Colonic mucosa (tissue), 4 donors: ENCODE results near the gene GALNT9. TPM values are rescaled to one million over a fixed set of nuclear protein-coding genes. Genes with fewer than 3 reads are reported as not detected.

Experiments
- DNase-seq: peaks from one replicate; pipeline ENCODE4 v3.0.0-alpha.2; 2020
- H3K27ac ChIP-seq: fragments of 200-600 bp; one replicate; pipeline ENCODE4 v1.8.0; 2021
- H3K27me3 ChIP-seq: fragments of 200-600 bp; one replicate; pipeline ENCODE4 v1.8.0; 2021
- H3K36me3 ChIP-seq: fragments of 200-600 bp; one replicate; pipeline ENCODE4 v1.8.0; 2021
- H3K4me1 ChIP-seq: fragments of 200-600 bp; one replicate; pipeline ENCODE4 v1.8.0; 2021; ENCODE audit warnings: mild to moderate bottlenecking
- H3K4me3 ChIP-seq: fragments of 200-600 bp; one replicate; pipeline ENCODE4 v1.8.0; 2021
- H3K9ac ChIP-seq, 2 donors: one replicate each; pipeline ENCODE4 v1.7.0; 2013; ENCODE audit warnings: control low read depth in 2 of 2, low read depth in 2 of 2, low read length in 2 of 2
- H3K9me3 ChIP-seq: fragments of 200-600 bp; one replicate; pipeline ENCODE4 v1.8.0; 2021
- intact Hi-C: fragments of 100-400 bp; cut with DNase I; formaldehyde crosslinking; loops from one replicate; pipeline ENCODE4 v1.14.1; 2022
- total RNA-seq, 2 donors: library from RNA; stranded (reverse); fragmentation: NEBNext Ultra II Directional in 1 of 2; extraction: Animal tissue kit (Norgen Biotek cat#: 25700) in 1 of 2; gene quantifications; one replicate each; pipeline ENCODE4 v1.2.1, GENCODE V29; 2021
- TF ChIP-seq, protein P1 (sequence below): fragments of 200-600 bp; IDR thresholded peaks from one replicate; pipeline ENCODE4 v1.8.0; 2022; ENCODE audit warnings: antibody characterized with exemption, mild to moderate bottlenecking
- donor health status: healthy.
- donor health status: DM: no; HTN: no; CAD: no.
- donor health status: DM: no; HTN: no; CAD: no.

GALNT9 gene
- total RNA-seq, 2 donors from 2014 or later, result 0.45 TPM; not detected in 1

DNA sequence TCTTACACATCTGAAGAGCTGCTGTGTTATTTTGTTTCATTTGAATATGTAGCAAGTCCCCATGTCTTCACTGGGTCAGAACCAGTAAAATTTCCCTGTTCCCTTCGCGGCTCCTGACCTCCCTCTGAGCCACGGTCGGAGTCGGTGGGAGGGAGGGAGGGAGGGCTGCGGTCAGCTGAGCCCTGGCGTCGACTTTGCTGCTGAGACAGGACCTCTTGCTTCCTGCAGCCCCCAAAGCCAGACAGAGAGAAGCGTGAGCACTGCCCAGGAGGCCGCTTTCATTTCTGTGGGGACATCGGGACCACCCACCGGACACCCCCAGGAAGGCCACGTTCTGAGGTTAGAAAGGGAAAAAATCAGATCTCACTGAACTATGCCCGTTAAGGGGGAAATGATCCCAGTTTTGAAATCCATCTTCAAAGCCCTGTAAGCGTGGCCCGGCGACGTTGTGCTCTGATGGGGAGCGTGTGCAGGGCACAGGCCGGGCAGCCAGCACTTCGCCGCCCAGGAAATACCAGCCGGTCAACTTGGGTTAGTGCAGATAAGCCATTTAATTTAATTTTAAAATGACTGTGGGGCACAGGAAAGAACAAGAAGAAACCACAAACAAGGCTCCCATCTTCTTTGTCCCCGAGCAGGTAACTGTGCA lies 143.1 kb downstream of the GALNT9 start:
- Histone ChIP-seq H3K9me3 (no peaks in the 10 kb centered on the region), H3K4me3 (no peak overlapping the region), H3K36me3 (no peaks in the 10 kb centered on the region), H3K27ac (no peak overlapping the region), H3K4me1 (peaks cover 6% of the 10 kb centered on the region), H3K9ac (no peak overlapping the region), H3K27me3 (no peaks in the 10 kb centered on the region)
- no peak for DNase-seq
- TF ChIP-seq, protein P1, sequence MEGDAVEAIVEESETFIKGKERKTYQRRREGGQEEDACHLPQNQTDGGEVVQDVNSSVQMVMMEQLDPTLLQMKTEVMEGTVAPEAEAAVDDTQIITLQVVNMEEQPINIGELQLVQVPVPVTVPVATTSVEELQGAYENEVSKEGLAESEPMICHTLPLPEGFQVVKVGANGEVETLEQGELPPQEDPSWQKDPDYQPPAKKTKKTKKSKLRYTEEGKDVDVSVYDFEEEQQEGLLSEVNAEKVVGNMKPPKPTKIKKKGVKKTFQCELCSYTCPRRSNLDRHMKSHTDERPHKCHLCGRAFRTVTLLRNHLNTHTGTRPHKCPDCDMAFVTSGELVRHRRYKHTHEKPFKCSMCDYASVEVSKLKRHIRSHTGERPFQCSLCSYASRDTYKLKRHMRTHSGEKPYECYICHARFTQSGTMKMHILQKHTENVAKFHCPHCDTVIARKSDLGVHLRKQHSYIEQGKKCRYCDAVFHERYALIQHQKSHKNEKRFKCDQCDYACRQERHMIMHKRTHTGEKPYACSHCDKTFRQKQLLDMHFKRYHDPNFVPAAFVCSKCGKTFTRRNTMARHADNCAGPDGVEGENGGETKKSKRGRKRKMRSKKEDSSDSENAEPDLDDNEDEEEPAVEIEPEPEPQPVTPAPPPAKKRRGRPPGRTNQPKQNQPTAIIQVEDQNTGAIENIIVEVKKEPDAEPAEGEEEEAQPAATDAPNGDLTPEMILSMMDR, result no peak
- intact Hi-C loops, result no loop called here

DNA sequence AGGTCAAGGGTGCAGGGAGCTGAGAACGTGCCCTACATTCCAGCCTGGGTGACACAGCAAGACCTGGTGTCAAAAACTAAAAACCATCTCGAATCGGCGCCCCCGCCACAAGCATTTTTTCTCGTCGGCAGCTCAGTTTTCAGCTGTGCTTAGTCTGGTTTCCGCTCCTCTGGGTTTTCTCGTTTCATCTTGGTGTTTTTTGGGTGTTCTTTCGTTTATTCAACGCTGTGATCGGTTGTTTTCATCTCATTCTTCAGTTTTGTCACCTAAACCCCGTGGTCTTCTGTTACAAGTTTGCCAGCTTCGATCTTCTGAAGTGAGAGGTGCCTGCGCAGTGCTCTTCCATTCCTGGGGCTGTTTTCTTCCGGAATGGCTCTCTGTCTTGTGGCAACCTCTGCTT lies 143.7 kb downstream of the GALNT9 start:
- no peaks in the 10 kb centered on the region for H3K9me3 ChIP-seq
- H3K4me3 ChIP-seq, result no peak overlapping the region
- TF ChIP-seq, protein P1, result no peak
- no peaks in the 10 kb centered on the region for H3K27me3 ChIP-seq
- H3K4me1 ChIP-seq, result peaks cover 6% of the 10 kb centered on the region
- DNase-seq, result no peak
- H3K9ac ChIP-seq, result no peak overlapping the region
- intact Hi-C loops, result no loop called here
- H3K36me3 ChIP-seq, result no peaks in the 10 kb centered on the region
- H3K27ac ChIP-seq, result no peak overlapping the region

DNA sequence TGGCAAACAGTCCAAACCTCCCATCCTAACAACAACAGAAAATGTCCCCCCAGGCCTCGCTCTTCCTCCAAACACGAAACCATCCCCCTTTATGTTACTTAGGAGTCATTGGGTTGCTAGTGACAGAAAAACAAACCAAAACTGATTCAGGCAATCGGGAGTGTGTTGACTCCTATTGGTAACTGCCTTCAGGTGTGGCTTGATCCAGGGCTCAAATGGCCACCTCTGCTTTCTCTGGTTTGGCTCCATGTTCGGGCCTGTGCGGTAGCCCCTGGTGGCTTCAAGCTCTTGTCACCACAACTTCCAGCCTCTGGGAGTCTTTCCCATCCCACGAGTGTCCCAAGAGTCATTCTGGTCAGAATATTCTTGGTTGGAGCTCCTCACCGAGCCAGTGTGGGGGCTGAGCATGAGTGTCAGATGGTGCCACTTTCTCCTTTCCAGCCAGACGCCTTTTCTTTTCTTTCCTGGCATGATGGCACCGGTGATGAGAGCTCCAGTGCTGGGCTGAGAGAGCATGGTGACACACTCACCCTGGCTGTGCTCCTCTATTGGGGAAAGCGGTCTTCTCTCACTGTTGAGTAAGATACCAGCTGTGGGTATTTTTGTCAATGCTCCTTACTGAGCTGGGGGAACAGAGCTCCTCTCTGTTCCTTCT lies 146.6 kb downstream of the GALNT9 start:
- no peaks in the 10 kb centered on the region for H3K36me3 ChIP-seq
- no peak overlapping the region for H3K4me3 ChIP-seq
- intact Hi-C loops, result no loop called here
- no peak overlapping the region for H3K9ac ChIP-seq
- no peaks in the 10 kb centered on the region for H3K9me3 ChIP-seq
- H3K4me1 ChIP-seq, result no peaks in the 10 kb centered on the region
- TF ChIP-seq, protein P1, result no peak
- no peaks in the 10 kb centered on the region for H3K27me3 ChIP-seq
- no peak for DNase-seq
- H3K27ac ChIP-seq, result no peak overlapping the region

DNA sequence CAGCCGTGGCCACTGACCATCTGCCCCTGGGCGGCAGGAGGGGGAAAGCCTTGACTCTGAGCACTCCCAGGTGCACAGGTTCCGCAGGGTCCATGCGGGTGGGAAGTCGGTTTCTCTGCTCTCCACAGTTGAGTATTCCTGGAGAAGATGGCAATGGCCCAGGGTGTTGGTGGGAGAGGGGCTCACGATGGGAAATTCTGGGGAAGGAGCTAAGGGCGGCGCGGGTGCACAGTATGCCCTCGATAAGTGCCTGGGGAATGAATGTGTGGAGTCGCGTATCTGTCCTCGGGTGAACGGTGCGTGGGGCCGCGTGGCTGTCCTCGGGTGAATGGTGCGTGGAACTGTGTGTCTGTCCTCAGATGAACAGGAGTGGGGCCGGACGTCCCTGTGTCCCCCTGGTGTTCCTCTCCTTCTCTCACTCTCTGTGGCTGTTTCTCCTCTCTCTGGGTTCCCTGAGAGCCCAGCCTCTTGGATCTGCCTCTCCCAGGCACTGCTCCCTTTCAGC lies 147.1 kb downstream of the GALNT9 start:
- Histone ChIP-seq H3K27ac (no peak overlapping the region), H3K36me3 (no peaks in the 10 kb centered on the region), H3K4me1 (no peaks in the 10 kb centered on the region), H3K9ac (no peak overlapping the region), H3K4me3 (no peak overlapping the region), H3K9me3 (no peaks in the 10 kb centered on the region), H3K27me3 (no peaks in the 10 kb centered on the region)
- TF ChIP-seq, protein P1, result no peak
- intact Hi-C loops, result no loop called here
- DNase-seq, result no peak

DNA sequence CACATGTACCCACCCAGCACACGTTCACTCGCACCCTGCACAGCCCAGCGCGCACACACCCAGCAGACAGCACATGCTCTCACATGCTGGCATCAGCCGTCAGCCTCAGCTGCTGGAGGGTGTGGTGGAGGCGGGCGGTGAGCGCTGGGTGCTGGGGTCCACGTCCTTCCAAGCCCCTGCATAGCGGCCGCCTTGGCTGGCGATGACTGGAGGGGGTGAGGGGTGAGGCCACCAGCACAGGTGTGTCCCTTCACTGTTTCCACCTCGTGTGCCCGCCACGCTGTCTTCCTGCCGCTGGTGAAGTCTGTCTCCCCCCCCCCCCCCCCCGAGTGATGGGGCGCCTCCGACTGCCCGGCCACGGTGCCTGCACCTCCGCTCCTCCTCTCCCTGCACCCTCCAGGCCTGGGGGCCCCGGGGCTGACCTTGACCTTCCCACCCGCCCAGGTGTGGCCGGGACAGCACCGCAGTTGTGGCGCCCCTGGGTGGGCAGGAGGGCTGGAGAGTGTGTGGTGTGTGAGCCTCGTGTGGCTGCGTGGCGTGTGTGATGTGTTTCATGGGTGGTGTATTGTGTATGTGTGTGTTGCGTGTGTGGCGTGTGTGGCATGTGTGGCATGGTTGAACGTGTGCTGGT lies 147.7 kb downstream of the GALNT9 start:
- Histone ChIP-seq H3K9ac (no peak overlapping the region), H3K9me3 (no peaks in the 10 kb centered on the region), H3K4me3 (no peak overlapping the region), H3K27ac (no peak overlapping the region), H3K36me3 (no peaks in the 10 kb centered on the region), H3K27me3 (no peaks in the 10 kb centered on the region), H3K4me1 (no peaks in the 10 kb centered on the region)
- DNase-seq, result no peak
- intact Hi-C loops, result no loop called here
- TF ChIP-seq, protein P1, result no peak
